Fibroblast of lung (primary cell): ENCODE data around the gene FSIP2.

Experiments used
- CTCF ChIP-seq, 2 donors: IDR thresholded peaks in 1 of 2; conservative IDR thresholded peaks in 1 of 2; 1 replicate in 1 of 2; 2 replicates in 1 of 2; pipeline ENCODE4 v1.5.1; 2011 to 2012; ENCODE audit warnings: low read length in 2 of 2, control low read depth in 1 of 2, inconsistent platforms in 1 of 2, low read depth in 1 of 2, mild to moderate bottlenecking in 1 of 2
- EZH2 ChIP-seq: IDR thresholded peaks from 2 replicates; pipeline ENCODE4 v1.5.1; 2012; ENCODE audit warnings: low read length, control low read depth, mild to moderate bottlenecking; ENCODE audit errors: missing control alignments

GRCh38 chr2:185825557-185825956, 87.0 kb downstream of the FSIP2 start:
- TF ChIP-seq EZH2 (no peak), CTCF (conservative IDR thresholded peaks at IDR 0.05 in 1 of 2, IDR thresholded peaks at IDR 0.05 in 1 of 2; ENCODE audit: low read depth in 1 of 2, low read length in 2 of 2) (no peak)
